ENCODE measurements around the gene PARD3B. TPM values are rescaled to one million over a fixed set of nuclear protein-coding genes. Genes with fewer than 3 reads are reported as not detected.

Gene PARD3B
- total and polyA plus RNA-seq, 7 donors: 3.2 to 64.0 (median 42.5) TPM

DNA sequence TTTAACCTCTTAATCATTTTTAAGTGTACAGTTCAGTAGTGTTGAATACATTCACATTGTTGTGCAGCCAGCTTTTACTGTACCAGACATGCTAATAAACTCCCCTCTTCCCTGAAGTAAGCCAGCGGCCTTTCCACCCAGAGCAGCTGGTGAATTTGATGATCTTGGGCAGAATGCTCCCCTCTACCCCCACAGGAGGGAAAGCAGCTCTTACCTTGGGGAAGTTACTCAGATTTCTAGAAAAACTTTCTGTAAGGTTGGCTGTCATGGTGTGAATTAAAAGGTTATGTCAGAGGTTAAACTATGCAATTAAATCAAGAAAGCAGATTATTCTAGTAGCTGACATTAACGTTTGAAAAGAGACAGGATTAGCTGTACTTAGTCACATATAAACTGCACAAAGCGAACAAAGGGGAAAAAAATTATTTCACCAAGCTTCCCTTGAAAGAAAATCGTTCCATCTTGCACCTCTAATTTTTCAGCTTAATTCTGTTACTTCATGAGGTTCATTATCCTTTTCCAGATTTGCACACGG, 738.5 kb downstream of the PARD3B start:
- H3K27me3 ChIP-seq: no peaks in the 10 kb centered on the region
- DNase-seq: no peak
- no peak overlapping the region for H3K27ac ChIP-seq
- intact Hi-C loops (cut with DNase I): no loop called here
- H3K9me3 ChIP-seq: no peaks in the 10 kb centered on the region
- no peak for TF ChIP-seq POLR2A (IDR thresholded peaks at IDR 0.05)
- no peak for TF ChIP-seq POLR2AphosphoS5 (IDR thresholded peaks at IDR 0.05)
- TF ChIP-seq EP300 (IDR thresholded peaks at IDR 0.05): no peak
- TF ChIP-seq, protein P1, sequence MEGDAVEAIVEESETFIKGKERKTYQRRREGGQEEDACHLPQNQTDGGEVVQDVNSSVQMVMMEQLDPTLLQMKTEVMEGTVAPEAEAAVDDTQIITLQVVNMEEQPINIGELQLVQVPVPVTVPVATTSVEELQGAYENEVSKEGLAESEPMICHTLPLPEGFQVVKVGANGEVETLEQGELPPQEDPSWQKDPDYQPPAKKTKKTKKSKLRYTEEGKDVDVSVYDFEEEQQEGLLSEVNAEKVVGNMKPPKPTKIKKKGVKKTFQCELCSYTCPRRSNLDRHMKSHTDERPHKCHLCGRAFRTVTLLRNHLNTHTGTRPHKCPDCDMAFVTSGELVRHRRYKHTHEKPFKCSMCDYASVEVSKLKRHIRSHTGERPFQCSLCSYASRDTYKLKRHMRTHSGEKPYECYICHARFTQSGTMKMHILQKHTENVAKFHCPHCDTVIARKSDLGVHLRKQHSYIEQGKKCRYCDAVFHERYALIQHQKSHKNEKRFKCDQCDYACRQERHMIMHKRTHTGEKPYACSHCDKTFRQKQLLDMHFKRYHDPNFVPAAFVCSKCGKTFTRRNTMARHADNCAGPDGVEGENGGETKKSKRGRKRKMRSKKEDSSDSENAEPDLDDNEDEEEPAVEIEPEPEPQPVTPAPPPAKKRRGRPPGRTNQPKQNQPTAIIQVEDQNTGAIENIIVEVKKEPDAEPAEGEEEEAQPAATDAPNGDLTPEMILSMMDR (IDR thresholded peaks at IDR 0.05): no peak
- WGBS, 2 donors: 87% methylated on average over 5 of the region's 5 CpGs
- H3K36me3 ChIP-seq: no peaks in the 10 kb centered on the region
- H3K4me1 ChIP-seq: peaks cover 0 to 18% (median 13%) of the 10 kb centered on the region in 4 donors
- no peak overlapping the region for H3K4me3 ChIP-seq

DNA sequence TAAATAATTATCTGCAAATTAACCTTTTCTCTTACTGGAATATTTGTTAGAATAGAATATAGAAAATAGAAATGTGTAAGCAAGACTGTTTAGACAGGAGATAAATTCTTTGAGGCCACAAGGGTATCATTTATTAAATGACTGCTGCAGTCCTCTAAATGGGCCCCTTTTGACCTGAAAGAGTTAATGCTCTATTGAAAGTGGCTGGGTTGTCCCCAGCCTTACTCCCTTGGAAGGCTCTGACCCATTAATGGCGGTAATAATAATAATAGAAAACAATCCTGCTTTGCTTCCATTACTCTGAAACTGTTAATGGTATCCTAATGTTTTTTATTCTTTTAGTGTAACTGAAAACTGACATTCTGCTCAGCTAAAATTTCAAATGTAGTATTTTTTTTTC, 739.1 kb downstream of the PARD3B start:
- Histone ChIP-seq H3K4me3 (no peak overlapping the region), H3K27ac (no peak overlapping the region), H3K36me3 (no peaks in the 10 kb centered on the region), H3K4me1 (peaks cover 0 to 18% (median 13%) of the 10 kb centered on the region in 4 donors), H3K27me3 (no peaks in the 10 kb centered on the region), H3K9me3 (no peaks in the 10 kb centered on the region)
- WGBS, 2 donors: 92 to 98% methylated on average over 1 of the region's 1 CpG
- intact Hi-C loops (cut with DNase I): no loop called here
- TF ChIP-seq POLR2A (IDR thresholded peaks at IDR 0.05) (no peak), EP300 (IDR thresholded peaks at IDR 0.05) (no peak), POLR2AphosphoS5 (IDR thresholded peaks at IDR 0.05) (no peak)
- TF ChIP-seq, protein P1 (IDR thresholded peaks at IDR 0.05): no peak
- no peak for DNase-seq

DNA sequence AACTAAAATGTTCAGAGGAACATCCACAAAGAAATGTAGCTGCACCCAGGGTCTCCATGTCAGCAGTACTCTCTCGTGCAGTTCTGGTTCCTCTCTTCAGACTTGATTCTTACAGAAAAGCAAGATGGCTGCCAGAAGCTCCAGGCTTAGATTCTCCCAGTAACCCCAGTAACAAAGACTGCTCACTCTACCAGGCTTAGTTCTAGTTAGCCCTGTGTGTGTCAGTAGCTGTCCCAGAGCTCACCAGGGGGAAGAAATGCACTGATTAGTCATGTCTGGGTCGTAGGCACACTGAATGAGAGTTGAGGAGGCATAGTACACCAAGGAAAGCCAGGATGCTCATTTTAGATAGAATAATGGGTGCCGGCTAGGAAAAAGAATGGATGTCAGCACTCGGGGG, 742.0 kb downstream of the PARD3B start:
- WGBS, 2 donors: 92% methylated on average over 4 of the region's 4 CpGs

DNA sequence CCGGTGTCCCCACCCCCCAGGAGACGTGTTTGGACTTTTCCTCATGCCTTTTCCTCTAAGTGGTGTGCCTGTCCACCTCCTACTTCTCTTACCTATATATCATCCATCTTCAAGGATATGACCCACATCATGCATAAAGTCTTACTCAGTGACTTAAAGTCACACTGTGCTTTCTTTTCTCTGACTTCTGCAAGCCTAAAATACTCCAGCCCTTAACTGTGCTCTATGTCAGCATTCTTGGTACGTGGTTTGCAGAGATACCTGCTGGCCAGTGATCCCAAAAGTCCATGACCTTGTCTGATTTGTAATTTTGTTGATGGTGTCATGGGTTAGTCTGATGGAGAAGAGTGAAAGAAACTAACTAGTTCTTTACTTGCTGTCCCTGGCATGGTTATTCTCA, 743.4 kb downstream of the PARD3B start:
- no peak for DNase-seq
- no peak overlapping the region for H3K27ac ChIP-seq
- no peaks in the 10 kb centered on the region for H3K4me1 ChIP-seq
- H3K9me3 ChIP-seq: no peaks in the 10 kb centered on the region
- no peaks in the 10 kb centered on the region for H3K27me3 ChIP-seq
- 85 to 92% methylated on average over 3 of the region's 3 CpGs for whole genome bisulfite sequencing, 2 donors
- intact Hi-C loops (cut with DNase I): no loop called here
- H3K36me3 ChIP-seq: no peaks in the 10 kb centered on the region
- H3K4me3 ChIP-seq: no peak overlapping the region
- TF ChIP-seq, protein P1 (IDR thresholded peaks at IDR 0.05): no peak
- no peak for TF ChIP-seq POLR2A (IDR thresholded peaks at IDR 0.05)
- TF ChIP-seq EP300 (IDR thresholded peaks at IDR 0.05): no peak
- TF ChIP-seq POLR2AphosphoS5 (IDR thresholded peaks at IDR 0.05): no peak

More for the DNA sequence above, 742.0 kb downstream of the PARD3B start:
- intact Hi-C loops (cut with DNase I): no loop called here
- no peak for DNase-seq
- H3K4me3 ChIP-seq: no peak overlapping the region
- H3K4me1 ChIP-seq: no peaks in the 10 kb centered on the region
- no peaks in the 10 kb centered on the region for H3K36me3 ChIP-seq
- H3K27ac ChIP-seq: no peak overlapping the region
- no peaks in the 10 kb centered on the region for H3K9me3 ChIP-seq
- no peaks in the 10 kb centered on the region for H3K27me3 ChIP-seq
- no peak for TF ChIP-seq POLR2A (IDR thresholded peaks at IDR 0.05)
- TF ChIP-seq, protein P1 (IDR thresholded peaks at IDR 0.05): no peak
- TF ChIP-seq EP300 (IDR thresholded peaks at IDR 0.05): no peak
- TF ChIP-seq POLR2AphosphoS5 (IDR thresholded peaks at IDR 0.05): no peak

DNA sequence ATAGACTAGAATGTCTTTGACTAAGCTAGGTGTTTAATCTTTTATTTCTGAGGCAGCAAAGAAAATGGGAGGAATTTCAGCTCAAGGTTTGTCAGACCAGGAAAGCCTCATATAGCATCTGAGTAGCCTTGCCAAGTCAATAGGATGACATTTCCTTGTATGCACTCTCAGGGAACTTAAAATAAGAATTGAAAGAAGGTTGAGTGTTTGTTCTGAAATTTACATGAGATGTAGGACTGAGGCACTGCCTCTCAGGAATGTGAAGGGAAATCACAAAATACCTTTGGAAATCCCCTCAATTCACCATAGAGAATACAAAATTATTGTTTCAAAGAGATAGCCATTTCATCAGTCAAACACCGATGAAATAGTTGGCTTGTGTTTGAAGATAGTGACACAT, 745.0 kb downstream of the PARD3B start:
- Histone ChIP-seq H3K27ac (no peak overlapping the region), H3K4me1 (no peaks in the 10 kb centered on the region), H3K9me3 (no peaks in the 10 kb centered on the region), H3K27me3 (no peaks in the 10 kb centered on the region), H3K36me3 (no peaks in the 10 kb centered on the region), H3K4me3 (no peak overlapping the region)
- intact Hi-C loops (cut with DNase I): no loop called here
- 95 to 96% methylated on average over 1 of the region's 1 CpG for WGBS, 2 donors
- no peak for TF ChIP-seq POLR2AphosphoS5 (IDR thresholded peaks at IDR 0.05)
- no peak for TF ChIP-seq EP300 (IDR thresholded peaks at IDR 0.05)
- TF ChIP-seq POLR2A (IDR thresholded peaks at IDR 0.05): no peak
- TF ChIP-seq, protein P1 (IDR thresholded peaks at IDR 0.05): no peak
- no peak for DNase-seq

Data from sigmoid colon (tissue), 7 donors.